GM18867 (cell line): ENCODE measurements around the gene CNPY4.
A peak's percentile ranks its signal among the peaks of the same experiment; 100 is the strongest.
"Not testable (repeated sequence)": the region's sequence is repeated elsewhere in the genome, so short reads cannot be mapped to it uniquely, and the experiment has no call there.

Experiments
- ATAC-seq: cut with Tn5 transposase; IDR thresholded peaks from one replicate; pipeline ENCODE4 v1.9.1; 2021; ENCODE audit warnings: mild to moderate bottlenecking, moderate library complexity; ENCODE audit not compliant: unreplicated experiment

Gene CNPY4

GRCh38 chr7:100146350-100146749 lies 26.9 kb downstream of the CNPY4 start:
- not testable (repeated sequence) for ATAC-seq

- no peak for ATAC-seq
Observed at GRCh38 chr7:100147278-100147677, 27.8 kb downstream of the CNPY4 start.

- no peak for ATAC-seq
Observed at GRCh38 chr7:100148225-100148558, 28.8 kb downstream of the CNPY4 start.

- ATAC-seq, result peak; percentile 97
Observed at GRCh38 chr7:100148559-100149328, 29.3 kb downstream of the CNPY4 start, which contains the start of gene LAMTOR4. TSS of gene LAMTOR4 (plus strand) at chr7:100148918. CDS start at chr7:100148973, 55 bp downstream.

- no peak for ATAC-seq
Observed at GRCh38 chr7:100152404-100152803, 33.0 kb downstream of the CNPY4 start.

- no peak for ATAC-seq
Observed at GRCh38 chr7:100152937-100153666, 33.7 kb downstream of the CNPY4 start.

- no peak for ATAC-seq
Observed at GRCh38 chr7:100153708-100154535, 34.5 kb downstream of the CNPY4 start.

GRCh38 chr7:100154651-100155491 lies 35.4 kb downstream of the CNPY4 start:
- no peak for ATAC-seq

- no peak for ATAC-seq
Observed at GRCh38 chr7:100155553-100156317, 36.3 kb downstream of the CNPY4 start.

- no peak for ATAC-seq
Observed at GRCh38 chr7:100156331-100157068, 37.1 kb downstream of the CNPY4 start.

GRCh38 chr7:100157069-100157333 lies 37.6 kb downstream of the CNPY4 start:
- ATAC-seq, result no peak

GRCh38 chr7:100157334-100158228 lies 38.1 kb downstream of the CNPY4 start:
- ATAC-seq, result no peak

GRCh38 chr7:100158229-100159098 lies 39.0 kb downstream of the CNPY4 start, which contains the start of gene TRAPPC14:
TSS of gene TRAPPC14 (minus strand) at chr7:100158723. CDS start at chr7:100158499, 224 bp downstream.
- peak; percentile 70 for ATAC-seq

GRCh38 chr7:100159099-100159623 lies 39.7 kb downstream of the CNPY4 start:
- no peak for ATAC-seq

GRCh38 chr7:100160067-100160466 lies 40.6 kb downstream of the CNPY4 start:
- no peak for ATAC-seq

- ATAC-seq, result no peak
Observed at GRCh38 chr7:100163006-100163531, 43.6 kb downstream of the CNPY4 start.

- no peak for ATAC-seq
Observed at GRCh38 chr7:100163871-100164270, 44.4 kb downstream of the CNPY4 start.
